Dendritic cell treated with granulocyte-macrophage colony-stimulating factor and Interleukin-4, amounts not matched to agents 40 ng/mL and 50 ng/mL, for 4 days (primary cell): Measurements from ENCODE around the gene ADTRP.
"Not testable (repeated sequence)": the region's sequence is repeated elsewhere in the genome, so short reads cannot be mapped to it uniquely, and the experiment has no call there.

ENCODE experiments used
- H3K27ac Mint-ChIP-seq: one replicate; pipeline ENCODE4 v1.8.0; 2022; ENCODE audit warnings: mild to moderate bottlenecking, mixed read lengths
- H3K27me3 Mint-ChIP-seq: one replicate; pipeline ENCODE4 v1.8.0; 2022; ENCODE audit warnings: mild to moderate bottlenecking, mixed read lengths
- H3K36me3 Mint-ChIP-seq: one replicate; pipeline ENCODE4 v1.8.0; 2022; ENCODE audit warnings: low read depth, mixed read lengths
- H3K4me1 Mint-ChIP-seq: one replicate; pipeline ENCODE4 v1.8.0; 2022; ENCODE audit warnings: low read depth, mixed read lengths
- H3K4me3 Mint-ChIP-seq: one replicate; pipeline ENCODE4 v1.8.0; 2022; ENCODE audit warnings: mild to moderate bottlenecking, moderate library complexity, mixed read lengths
- H3K9me3 Mint-ChIP-seq: one replicate; pipeline ENCODE4 v1.8.0; 2022; ENCODE audit warnings: mixed read lengths
- intact Hi-C: fragments of 100-400 bp; cut with micrococcal nuclease; formaldehyde crosslinking; loops from one replicate; pipeline ENCODE4 v1.15.0; 2022

The ADTRP gene

GRCh38 chr6:11710311-11710761, 68.3 kb downstream of the ADTRP start:
- intact Hi-C loops: no loop called here
- peaks cover 3% of the 10 kb centered on the region for H3K27me3 Mint-ChIP-seq
- H3K36me3 Mint-ChIP-seq: no peaks in the 10 kb centered on the region
- H3K9me3 Mint-ChIP-seq: no peaks in the 10 kb centered on the region
- no peak overlapping the region for H3K4me3 Mint-ChIP-seq
- H3K4me1 Mint-ChIP-seq: peaks cover 37% of the 10 kb centered on the region
- no peak overlapping the region for H3K27ac Mint-ChIP-seq

GRCh38 chr6:11706171-11706570, 72.4 kb downstream of the ADTRP start:
- Mint-ChIP-seq H3K36me3 (no peaks in the 10 kb centered on the region), H3K4me3 (no peak overlapping the region), H3K9me3 (no peaks in the 10 kb centered on the region), H3K27ac (no peak overlapping the region), H3K4me1 (peaks cover 22% of the 10 kb centered on the region), H3K27me3 (no peaks in the 10 kb centered on the region)
- intact Hi-C loops: no loop called here

GRCh38 chr6:11705483-11705882, 73.1 kb downstream of the ADTRP start:
- no peak overlapping the region for H3K4me3 Mint-ChIP-seq
- no peaks in the 10 kb centered on the region for H3K27me3 Mint-ChIP-seq
- no peaks in the 10 kb centered on the region for H3K36me3 Mint-ChIP-seq
- H3K9me3 Mint-ChIP-seq: no peaks in the 10 kb centered on the region
- H3K27ac Mint-ChIP-seq: no peak overlapping the region
- intact Hi-C loops: no loop called here
- H3K4me1 Mint-ChIP-seq: peaks cover 15% of the 10 kb centered on the region

- Mint-ChIP-seq H3K27ac (no peak overlapping the region), H3K4me1 (peaks cover 14% of the 10 kb centered on the region), H3K27me3 (no peaks in the 10 kb centered on the region), H3K9me3 (no peaks in the 10 kb centered on the region), H3K4me3 (no peak overlapping the region), H3K36me3 (no peaks in the 10 kb centered on the region)
- intact Hi-C loops: no loop called here
Measured at GRCh38 chr6:11705069-11705468, 73.5 kb downstream of the ADTRP start.

GRCh38 chr6:11703725-11704124, 74.9 kb downstream of the ADTRP start:
- Mint-ChIP-seq H3K4me3 (no peak overlapping the region), H3K9me3 (no peaks in the 10 kb centered on the region), H3K36me3 (no peaks in the 10 kb centered on the region), H3K4me1 (peaks cover 18% of the 10 kb centered on the region), H3K27me3 (no peaks in the 10 kb centered on the region), H3K27ac (no peak overlapping the region)
- intact Hi-C loops: no loop called here

GRCh38 chr6:11702500-11703130, 76.0 kb downstream of the ADTRP start:
- Mint-ChIP-seq H3K4me3 (no peak overlapping the region), H3K27me3 (no peaks in the 10 kb centered on the region), H3K9me3 (no peaks in the 10 kb centered on the region), H3K36me3 (no peaks in the 10 kb centered on the region), H3K4me1 (peaks cover 18% of the 10 kb centered on the region), H3K27ac (peak overlapping the region; percentile 26)
- intact Hi-C loops: no loop called here

- peaks cover 18% of the 10 kb centered on the region for H3K4me1 Mint-ChIP-seq
- no peaks in the 10 kb centered on the region for H3K9me3 Mint-ChIP-seq
- no peak overlapping the region for H3K4me3 Mint-ChIP-seq
- H3K27me3 Mint-ChIP-seq: no peaks in the 10 kb centered on the region
- intact Hi-C loops: no loop called here
- H3K36me3 Mint-ChIP-seq: no peaks in the 10 kb centered on the region
- peak overlapping the region; percentile 26 for H3K27ac Mint-ChIP-seq
Measured at GRCh38 chr6:11702089-11702488, 76.5 kb downstream of the ADTRP start.

- H3K4me3 Mint-ChIP-seq: no peak overlapping the region
- H3K27me3 Mint-ChIP-seq: no peaks in the 10 kb centered on the region
- H3K9me3 Mint-ChIP-seq: no peaks in the 10 kb centered on the region
- peaks cover 18% of the 10 kb centered on the region for H3K4me1 Mint-ChIP-seq
- intact Hi-C loops: no loop called here
- H3K27ac Mint-ChIP-seq: peak overlapping the region; percentile 26
- no peaks in the 10 kb centered on the region for H3K36me3 Mint-ChIP-seq
Measured at GRCh38 chr6:11701573-11701972, 77.0 kb downstream of the ADTRP start.

- H3K4me1 Mint-ChIP-seq: peaks cover 18% of the 10 kb centered on the region
- H3K36me3 Mint-ChIP-seq: no peaks in the 10 kb centered on the region
- H3K9me3 Mint-ChIP-seq: no peaks in the 10 kb centered on the region
- H3K27ac Mint-ChIP-seq: no peak overlapping the region
- H3K27me3 Mint-ChIP-seq: no peaks in the 10 kb centered on the region
- no peak overlapping the region for H3K4me3 Mint-ChIP-seq
- intact Hi-C loops: no loop called here
Measured at GRCh38 chr6:11700118-11700718, 78.4 kb downstream of the ADTRP start.

- peaks cover 18% of the 10 kb centered on the region for H3K4me1 Mint-ChIP-seq
- no peaks in the 10 kb centered on the region for H3K9me3 Mint-ChIP-seq
- H3K27ac Mint-ChIP-seq: no peak overlapping the region
- H3K4me3 Mint-ChIP-seq: no peak overlapping the region
- no peaks in the 10 kb centered on the region for H3K36me3 Mint-ChIP-seq
- no peaks in the 10 kb centered on the region for H3K27me3 Mint-ChIP-seq
- intact Hi-C loops: loop anchor here (5.0 kb wide), 1 partner anchor 213 kb away; no protein-coding TSS in a partner anchor
Measured at GRCh38 chr6:11699576-11699975, 79.0 kb downstream of the ADTRP start.

GRCh38 chr6:11692451-11693376, 85.9 kb downstream of the ADTRP start:
- Mint-ChIP-seq H3K4me3 (no peak overlapping the region), H3K36me3 (no peaks in the 10 kb centered on the region), H3K27me3 (peaks cover 2% of the 10 kb centered on the region), H3K9me3 (peaks cover 34% of the 10 kb centered on the region), H3K27ac (no peak overlapping the region), H3K4me1 (no peaks in the 10 kb centered on the region)
- intact Hi-C loops: no loop called here

GRCh38 chr6:11689847-11690246, 88.8 kb downstream of the ADTRP start:
- Mint-ChIP-seq H3K27ac (no peak overlapping the region), H3K27me3 (peaks cover 2% of the 10 kb centered on the region), H3K36me3 (no peaks in the 10 kb centered on the region), H3K4me1 (no peaks in the 10 kb centered on the region), H3K4me3 (no peak overlapping the region), H3K9me3 (peaks cover 34% of the 10 kb centered on the region)
- intact Hi-C loops: no loop called here

GRCh38 chr6:11689400-11689799, 89.2 kb downstream of the ADTRP start:
- H3K4me1 Mint-ChIP-seq, H3K36me3 Mint-ChIP-seq, intact Hi-C loops, H3K27me3 Mint-ChIP-seq, H3K4me3 Mint-ChIP-seq, H3K27ac Mint-ChIP-seq: not testable (repeated sequence)
- peaks cover 34% of the 10 kb centered on the region for H3K9me3 Mint-ChIP-seq

GRCh38 chr6:11688425-11688709, 90.2 kb downstream of the ADTRP start:
- Mint-ChIP-seq H3K4me3 (no peak overlapping the region), H3K36me3 (no peaks in the 10 kb centered on the region), H3K4me1 (no peaks in the 10 kb centered on the region), H3K27me3 (peaks cover 2% of the 10 kb centered on the region), H3K27ac (no peak overlapping the region), H3K9me3 (peaks cover 27% of the 10 kb centered on the region)
- intact Hi-C loops: no loop called here
